HG03039 (cell line): ENCODE results near the gene SIX4.

Experiments
- ATAC-seq: cut with Tn5 transposase; IDR thresholded peaks from one replicate; pipeline ENCODE4 v1.9.1; 2021; ENCODE audit warnings: mild to moderate bottlenecking, moderate library complexity; ENCODE audit not compliant: unreplicated experiment

Gene SIX4

GRCh38 chr14:60722357-60723115 lies 1.6 kb downstream of the SIX4 start:
- no peak for ATAC-seq

- ATAC-seq = no peak
Measured at GRCh38 chr14:60722107-60722356, 2.1 kb downstream of the SIX4 start.

GRCh38 chr14:60721326-60722106 lies 2.6 kb downstream of the SIX4 start:
- ATAC-seq = no peak

- ATAC-seq = no peak
Measured at GRCh38 chr14:60720962-60721325, 3.2 kb downstream of the SIX4 start.

GRCh38 chr14:60720391-60720790 lies 3.8 kb downstream of the SIX4 start:
- no peak for ATAC-seq

GRCh38 chr14:60713513-60713912 lies 10.6 kb downstream of the SIX4 start:
- ATAC-seq = no peak

- ATAC-seq = no peak
Measured at GRCh38 chr14:60710494-60710893, 13.7 kb downstream of the SIX4 start.

- ATAC-seq = no peak
Measured at GRCh38 chr14:60707858-60708257, 16.3 kb downstream of the SIX4 start.

GRCh38 chr14:60705100-60705499 lies 19.1 kb downstream of the SIX4 start:
- no peak for ATAC-seq

- no peak for ATAC-seq
Measured at GRCh38 chr14:60700598-60700997, 23.6 kb downstream of the SIX4 start.

- no peak for ATAC-seq
Measured at GRCh38 chr14:60695327-60695726, 28.8 kb downstream of the SIX4 start.

- ATAC-seq = no peak
Measured at GRCh38 chr14:60691383-60692113, 32.6 kb downstream of the SIX4 start.

GRCh38 chr14:60686865-60687264 lies 37.3 kb downstream of the SIX4 start:
- no peak for ATAC-seq

GRCh38 chr14:60684203-60684602 lies 39.9 kb downstream of the SIX4 start:
- ATAC-seq = no peak

GRCh38 chr14:60681271-60681670 lies 42.9 kb downstream of the SIX4 start:
- no peak for ATAC-seq

GRCh38 chr14:60680511-60680910 lies 43.6 kb downstream of the SIX4 start:
- no peak for ATAC-seq

- no peak for ATAC-seq
Measured at GRCh38 chr14:60679566-60680258, 44.4 kb downstream of the SIX4 start.

GRCh38 chr14:60677701-60678100 lies 46.5 kb downstream of the SIX4 start:
- ATAC-seq = no peak

- ATAC-seq = no peak
Measured at GRCh38 chr14:60670989-60671388, 53.2 kb downstream of the SIX4 start.

- no peak for ATAC-seq
Measured at GRCh38 chr14:60668431-60669112, 55.6 kb downstream of the SIX4 start.

- ATAC-seq = no peak
Measured at GRCh38 chr14:60665177-60665550, 59.0 kb downstream of the SIX4 start.
